ENCODE data around the gene TTC3. TPM values are rescaled to one million over a fixed set of nuclear protein-coding genes. Genes with fewer than 3 reads are reported as not detected.
"Not testable (repeated sequence)": the region's sequence is repeated elsewhere in the genome, so short reads cannot be mapped to it uniquely, and the experiment has no call there.

TTC3 gene
- total RNA-seq, 2 experiments from 2014 or later: 141 to 142 TPM

DNA sequence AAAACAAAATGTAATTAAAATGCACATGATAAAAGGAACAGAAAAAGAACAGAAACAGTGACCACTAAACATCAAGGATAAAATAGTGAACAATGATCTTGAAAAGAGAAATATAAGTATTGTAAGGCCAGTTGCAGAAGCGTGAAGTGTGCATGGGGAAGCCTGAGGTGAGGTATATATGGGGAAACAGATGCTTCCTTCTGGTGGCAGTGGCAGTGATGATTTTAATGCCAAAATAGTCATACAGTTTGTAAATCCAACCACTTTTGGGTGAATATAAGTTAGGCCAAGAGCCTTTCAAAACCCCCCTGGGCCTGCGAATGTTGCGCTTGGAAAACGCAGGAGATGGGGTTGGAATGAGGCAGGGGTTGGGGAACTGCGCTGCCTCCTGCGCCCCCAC is 27.3 kb downstream of the TTC3 start:
- H3K4me1 Mint-ChIP-seq (ENCODE audit: low read depth): peaks cover 12% of the 10 kb centered on the region
- intact Hi-C loops (cut with DNase I, micrococcal nuclease): no loop called here
- H3K4me1 ChIP-seq (ENCODE audit: insufficient read depth, low read length): no peaks in the 10 kb centered on the region
- ChIA-PET CTCF (no interaction called here), POLR2A (no interaction called here)
- no peaks in the 10 kb centered on the region for H3K9me3 ChIP-seq (ENCODE audit: control insufficient read depth in 1 of 2, insufficient read depth in 1 of 2, low read length in 2 of 2)
- no peaks in the 10 kb centered on the region for H3K27me3 ChIP-seq (ENCODE audit: control insufficient read depth in 1 of 2, insufficient read depth in 2 of 2, low read length in 2 of 2)
- peaks cover 75% of the 10 kb centered on the region for H3K36me3 Mint-ChIP-seq (ENCODE audit: low read depth)
- no peak overlapping the region for H3K4me3 ChIP-seq (ENCODE audit: low read length)
- DNase-seq: no peak
- H3K9me3 Mint-ChIP-seq: peaks cover 2% of the 10 kb centered on the region
- TF ChIP-seq, protein P1, sequence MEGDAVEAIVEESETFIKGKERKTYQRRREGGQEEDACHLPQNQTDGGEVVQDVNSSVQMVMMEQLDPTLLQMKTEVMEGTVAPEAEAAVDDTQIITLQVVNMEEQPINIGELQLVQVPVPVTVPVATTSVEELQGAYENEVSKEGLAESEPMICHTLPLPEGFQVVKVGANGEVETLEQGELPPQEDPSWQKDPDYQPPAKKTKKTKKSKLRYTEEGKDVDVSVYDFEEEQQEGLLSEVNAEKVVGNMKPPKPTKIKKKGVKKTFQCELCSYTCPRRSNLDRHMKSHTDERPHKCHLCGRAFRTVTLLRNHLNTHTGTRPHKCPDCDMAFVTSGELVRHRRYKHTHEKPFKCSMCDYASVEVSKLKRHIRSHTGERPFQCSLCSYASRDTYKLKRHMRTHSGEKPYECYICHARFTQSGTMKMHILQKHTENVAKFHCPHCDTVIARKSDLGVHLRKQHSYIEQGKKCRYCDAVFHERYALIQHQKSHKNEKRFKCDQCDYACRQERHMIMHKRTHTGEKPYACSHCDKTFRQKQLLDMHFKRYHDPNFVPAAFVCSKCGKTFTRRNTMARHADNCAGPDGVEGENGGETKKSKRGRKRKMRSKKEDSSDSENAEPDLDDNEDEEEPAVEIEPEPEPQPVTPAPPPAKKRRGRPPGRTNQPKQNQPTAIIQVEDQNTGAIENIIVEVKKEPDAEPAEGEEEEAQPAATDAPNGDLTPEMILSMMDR (IDR thresholded peaks at IDR 0.05): no peak
- H3K36me3 ChIP-seq (ENCODE audit: insufficient read depth, low read length): peaks cover 44% of the 10 kb centered on the region
- no peak for ATAC-seq (ENCODE audit: poor library complexity)
- no peak overlapping the region for H3K27ac Mint-ChIP-seq
- H3K4me3 Mint-ChIP-seq: no peak overlapping the region
- H3K27me3 Mint-ChIP-seq: no peaks in the 10 kb centered on the region
- H3K27ac ChIP-seq (ENCODE audit: low read depth in 1 of 2, low read length in 2 of 2): no peak overlapping the region

- H3K4me3 Mint-ChIP-seq: no peak overlapping the region
- peaks cover 74% of the 10 kb centered on the region for H3K36me3 Mint-ChIP-seq (ENCODE audit: low read depth)
- Histone ChIP-seq H3K4me3 (ENCODE audit: low read length) (no peak overlapping the region), H3K27ac (ENCODE audit: low read depth in 1 of 2, low read length in 2 of 2) (no peak overlapping the region), H3K9me3 (ENCODE audit: control insufficient read depth in 1 of 2, insufficient read depth in 1 of 2, low read length in 2 of 2) (no peaks in the 10 kb centered on the region), H3K4me1 (ENCODE audit: insufficient read depth, low read length) (no peaks in the 10 kb centered on the region), H3K27me3 (ENCODE audit: control insufficient read depth in 1 of 2, insufficient read depth in 2 of 2, low read length in 2 of 2) (no peaks in the 10 kb centered on the region), H3K36me3 (ENCODE audit: insufficient read depth, low read length) (peaks cover 33% of the 10 kb centered on the region)
- peaks cover 12% of the 10 kb centered on the region for H3K4me1 Mint-ChIP-seq (ENCODE audit: low read depth)
- no peak overlapping the region for H3K27ac Mint-ChIP-seq
- POLR2A ChIA-PET: no interaction called here
- TF ChIP-seq, protein P1 (IDR thresholded peaks at IDR 0.05): no peak
- DNase-seq: no peak
- peaks cover 2% of the 10 kb centered on the region for H3K9me3 Mint-ChIP-seq
- H3K27me3 Mint-ChIP-seq: no peaks in the 10 kb centered on the region
- intact Hi-C loops (cut with DNase I, micrococcal nuclease): no loop called here
- ATAC-seq (ENCODE audit: poor library complexity): peak; percentile 19
- CTCF ChIA-PET: no interaction called here
Measured at GRCh38 chr21:37101384-37101783, 28.3 kb downstream of the TTC3 start.

DNA sequence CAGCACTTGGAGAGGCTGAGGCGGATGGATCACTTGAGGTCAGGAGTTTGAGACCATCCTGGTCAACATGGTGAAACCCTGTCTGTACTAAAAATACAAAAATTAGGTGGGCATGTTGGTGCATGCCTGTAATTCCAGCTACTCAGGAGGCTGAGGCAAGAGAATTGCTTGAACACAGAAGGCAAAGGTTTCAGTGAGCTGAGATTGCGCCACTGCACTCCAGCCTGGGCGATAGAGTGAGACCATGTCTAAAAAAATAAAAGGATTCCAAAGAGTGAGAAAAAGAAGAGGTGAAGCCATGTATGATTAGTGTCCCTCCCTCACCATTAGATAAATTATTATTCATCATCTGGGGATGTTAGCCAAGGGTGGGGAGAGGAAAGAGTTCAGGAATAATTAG is 29.7 kb downstream of the TTC3 start:
- DNase-seq; H3K27me3 Mint-ChIP-seq; H3K4me1 ChIP-seq (ENCODE audit: insufficient read depth, low read length); H3K4me3 Mint-ChIP-seq; ATAC-seq (ENCODE audit: poor library complexity); H3K9me3 Mint-ChIP-seq; CTCF ChIA-PET; POLR2A ChIA-PET; intact Hi-C loops (cut with DNase I, micrococcal nuclease); H3K9me3 ChIP-seq (ENCODE audit: control insufficient read depth in 1 of 2, insufficient read depth in 1 of 2, low read length in 2 of 2); H3K27me3 ChIP-seq (ENCODE audit: control insufficient read depth in 1 of 2, insufficient read depth in 2 of 2, low read length in 2 of 2); H3K27ac ChIP-seq (ENCODE audit: low read depth in 1 of 2, low read length in 2 of 2); H3K4me3 ChIP-seq (ENCODE audit: low read length); H3K27ac Mint-ChIP-seq: not testable (repeated sequence)
- H3K4me1 Mint-ChIP-seq (ENCODE audit: low read depth): peaks cover 16% of the 10 kb centered on the region
- H3K36me3 Mint-ChIP-seq (ENCODE audit: low read depth): peaks cover 74% of the 10 kb centered on the region
- H3K36me3 ChIP-seq (ENCODE audit: insufficient read depth, low read length): peaks cover 19% of the 10 kb centered on the region

DNA sequence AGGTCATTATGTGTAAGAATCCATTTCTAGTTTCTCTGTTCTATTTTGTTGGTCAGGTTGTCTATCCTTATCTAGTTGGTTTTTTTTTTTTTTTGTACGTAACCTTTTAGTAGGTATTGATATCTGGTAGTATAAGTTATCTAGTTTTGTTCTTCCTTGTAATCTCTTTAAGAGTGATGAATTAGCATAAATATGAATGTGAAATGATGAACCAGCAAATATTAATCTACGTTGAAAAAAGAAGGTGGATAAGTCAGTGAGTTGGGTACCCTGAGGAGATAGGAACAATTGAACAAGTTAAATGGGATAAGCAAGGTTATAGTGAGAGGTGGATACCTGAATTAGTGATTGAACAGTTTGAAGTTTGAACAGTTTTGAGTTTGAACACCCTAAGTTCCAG is 33.9 kb downstream of the TTC3 start:
- H3K4me1 Mint-ChIP-seq (ENCODE audit: low read depth): peaks cover 5% of the 10 kb centered on the region
- no peak for ATAC-seq (ENCODE audit: poor library complexity)
- intact Hi-C loops (cut with DNase I, micrococcal nuclease): no loop called here
- no peak overlapping the region for H3K27ac ChIP-seq (ENCODE audit: low read depth in 1 of 2, low read length in 2 of 2)
- H3K27me3 ChIP-seq (ENCODE audit: control insufficient read depth in 1 of 2, insufficient read depth in 2 of 2, low read length in 2 of 2): no peaks in the 10 kb centered on the region
- peaks cover 8% of the 10 kb centered on the region for H3K36me3 ChIP-seq (ENCODE audit: insufficient read depth, low read length)
- H3K9me3 ChIP-seq (ENCODE audit: control insufficient read depth in 1 of 2, insufficient read depth in 1 of 2, low read length in 2 of 2): peaks cover 0 to 3% of the 10 kb centered on the region in 2 experiments
- TF ChIP-seq, protein P1 (IDR thresholded peaks at IDR 0.05): no peak
- no peak overlapping the region for H3K27ac Mint-ChIP-seq
- H3K4me1 ChIP-seq (ENCODE audit: insufficient read depth, low read length): no peaks in the 10 kb centered on the region
- H3K4me3 Mint-ChIP-seq: no peak overlapping the region
- H3K27me3 Mint-ChIP-seq: no peaks in the 10 kb centered on the region
- CTCF ChIA-PET: no interaction called here
- no peak overlapping the region for H3K4me3 ChIP-seq (ENCODE audit: low read length)
- peaks cover 62% of the 10 kb centered on the region for H3K36me3 Mint-ChIP-seq (ENCODE audit: low read depth)
- no peak for DNase-seq
- H3K9me3 Mint-ChIP-seq: peaks cover 5% of the 10 kb centered on the region
- POLR2A ChIA-PET: no interaction called here

DNA sequence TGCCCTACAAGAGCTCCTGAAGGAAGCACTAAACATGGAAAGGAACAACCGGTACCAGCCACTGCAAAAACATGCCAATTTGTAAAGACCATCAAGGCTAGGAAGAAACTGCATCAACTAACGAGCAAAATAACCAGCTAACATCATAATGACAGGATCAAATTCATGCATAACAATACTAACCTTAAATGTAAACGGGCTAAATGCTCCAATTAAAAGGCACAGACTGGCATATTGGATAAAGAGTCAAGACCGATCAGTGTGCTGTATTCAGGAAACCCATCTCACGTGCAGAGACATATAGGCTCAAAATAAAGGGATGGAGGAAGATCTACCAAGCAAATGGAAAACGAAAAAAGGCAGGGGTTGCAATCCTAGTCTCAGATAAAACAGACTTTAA is 38.0 kb downstream of the TTC3 start:
- H3K36me3 Mint-ChIP-seq (ENCODE audit: low read depth): peaks cover 66% of the 10 kb centered on the region
- H3K4me1 ChIP-seq (ENCODE audit: insufficient read depth, low read length); DNase-seq; H3K9me3 Mint-ChIP-seq; H3K27me3 ChIP-seq (ENCODE audit: control insufficient read depth in 1 of 2, insufficient read depth in 2 of 2, low read length in 2 of 2); H3K27ac ChIP-seq (ENCODE audit: low read depth in 1 of 2, low read length in 2 of 2); H3K36me3 ChIP-seq (ENCODE audit: insufficient read depth, low read length); H3K9me3 ChIP-seq (ENCODE audit: control insufficient read depth in 1 of 2, insufficient read depth in 1 of 2, low read length in 2 of 2); H3K27ac Mint-ChIP-seq; POLR2A ChIA-PET; ATAC-seq (ENCODE audit: poor library complexity); CTCF ChIA-PET; intact Hi-C loops (cut with DNase I, micrococcal nuclease); H3K27me3 Mint-ChIP-seq; H3K4me3 Mint-ChIP-seq; H3K4me3 ChIP-seq (ENCODE audit: low read length): not testable (repeated sequence)
- peaks cover 12% of the 10 kb centered on the region for H3K4me1 Mint-ChIP-seq (ENCODE audit: low read depth)

Data from CD4-positive, alpha-beta T cell (primary cell).